ENCODE data around the gene PEX11B. TPM values are rescaled to one million over a fixed set of nuclear protein-coding genes. Genes with fewer than 3 reads are reported as not detected.

The PEX11B gene
- total and polyA plus RNA-seq, 12 donors, result 17.7 to 26.3 (median 23.0) TPM

DNA sequence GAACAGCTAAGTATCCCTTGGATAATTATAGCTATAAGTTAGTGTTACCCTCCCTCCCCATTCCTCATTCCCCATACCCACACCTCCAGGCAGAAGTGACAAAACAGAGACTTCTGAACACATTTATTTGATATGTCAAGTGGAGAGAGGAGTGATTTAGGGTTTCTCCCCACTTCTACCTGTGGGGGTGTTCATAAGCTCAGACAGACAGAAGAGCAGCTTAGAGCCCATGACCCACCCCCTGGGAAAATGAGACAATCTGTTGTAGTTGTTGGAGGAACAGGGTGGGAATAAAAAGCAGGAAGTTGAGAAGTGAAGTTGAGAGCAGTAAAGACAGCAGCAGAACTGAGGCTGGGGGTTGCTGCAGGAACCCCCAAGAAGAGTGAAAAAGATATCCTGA, 40.8 kb upstream of the PEX11B start:
- intact Hi-C loops (cut with DNase I), result loop anchor here in 5 of 10 donors (5.0 kb wide), 1 partner anchor 42 kb away; the partner anchor contains the start of gene PEX11B (in 5 of the 5)
- no peak for DNase-seq
- H3K36me3 ChIP-seq, result peaks cover 0 to 4% (median 0%) of the 10 kb centered on the region in 9 donors
- TF ChIP-seq CTCF (IDR thresholded peaks at IDR 0.05), result no peak
- no peak for ATAC-seq
- peaks cover 0 to 9% (median 0%) of the 10 kb centered on the region in 7 donors for H3K27me3 ChIP-seq
- peak overlapping the region in 7 of 10 donors; percentile 10 to 96 (median 92) for H3K27ac ChIP-seq
- H3K4me1 ChIP-seq, result peaks cover 14 to 86% (median 78%) of the 10 kb centered on the region in 9 donors
- no peak overlapping the region for H3K4me3 ChIP-seq
- no peaks in the 10 kb centered on the region for H3K9me3 ChIP-seq

- H3K27ac ChIP-seq, result peak overlapping the region in 6 of 10 donors; percentile 95 to 100 (median 98)
- TF ChIP-seq CTCF (IDR thresholded peaks at IDR 0.05), result no peak
These were observed 40.2 kb upstream of the PEX11B start for GRCh38 chr1:145958734-145959133.

GRCh38 chr1:145957443-145958319, 39.2 kb upstream of the PEX11B start, which contains the start of gene LIX1L:
TSS of gene LIX1L (minus strand) at chr1:145958017. CDS start at chr1:145957927, 90 bp downstream.
- H3K27ac ChIP-seq, result peak within 1 kb of the TSS; percentile 92 to 100 (median 98)
- peaks cover 5 to 84% (median 74%) of the 10 kb centered on the region in 9 donors for H3K4me1 ChIP-seq
- TF ChIP-seq CTCF (IDR thresholded peaks at IDR 0.05), result no peak
- H3K4me3 ChIP-seq, result peak within 1 kb of the TSS; percentile 56 to 88 (median 68)
- H3K27me3 ChIP-seq, result peaks cover 0 to 9% (median 0%) of the 10 kb centered on the region in 7 donors
- ATAC-seq, result peak; percentile 84 to 90 (median 88)
- no peaks in the 10 kb centered on the region for H3K9me3 ChIP-seq
- intact Hi-C loops (cut with DNase I), result loop anchor here in 5 of 10 donors (1.0 to 5.0 kb wide), 3 partner anchors 30 to 40 kb away; partner anchors contain the start of genes PEX11B (in 5 of the 5) and RBM8A (in 2 of the 5)
- DNase-seq, result peak; percentile 96 to 98
- WGBS, 2 donors, result 0 to 1% methylated on average over 50 to 59 of the region's 60 CpGs
- H3K36me3 ChIP-seq, result peaks cover 0 to 12% (median 0%) of the 10 kb centered on the region in 9 donors

More at GRCh38 chr1:145958734-145959133, 40.2 kb upstream of the PEX11B start:
- ATAC-seq (no peak), DNase-seq (no peak)
- intact Hi-C loops (cut with DNase I), result loop anchor here in 5 of 10 donors (5.0 kb wide), 1 partner anchor 41 kb away; the partner anchor contains the start of gene PEX11B (in 5 of the 5)
- peaks cover 0 to 8% (median 0%) of the 10 kb centered on the region in 9 donors for H3K36me3 ChIP-seq
- peak overlapping the region in 1 of 10 donors; percentile 77 for H3K4me3 ChIP-seq
- H3K9me3 ChIP-seq, result no peaks in the 10 kb centered on the region
- H3K27me3 ChIP-seq, result peaks cover 0 to 9% (median 0%) of the 10 kb centered on the region in 7 donors
- H3K4me1 ChIP-seq, result peaks cover 12 to 88% (median 80%) of the 10 kb centered on the region in 9 donors

GRCh38 chr1:145956781-145957442, 38.4 kb upstream of the PEX11B start:
- H3K36me3 ChIP-seq, result peaks cover 0 to 19% (median 0%) of the 10 kb centered on the region in 9 donors
- TF ChIP-seq CTCF (IDR thresholded peaks at IDR 0.05), result no peak
- H3K27me3 ChIP-seq, result peaks cover 0 to 9% (median 0%) of the 10 kb centered on the region in 7 donors
- no peaks in the 10 kb centered on the region for H3K9me3 ChIP-seq
- peak overlapping the region; percentile 92 to 100 (median 98) for H3K27ac ChIP-seq
- DNase-seq, result peak in 1 of 2 donors; percentile 58
- peak overlapping the region; percentile 56 to 88 (median 68) for H3K4me3 ChIP-seq
- 0 to 1% methylated on average over 3 of the region's 3 CpGs for WGBS, 2 donors
- no peak for ATAC-seq
- peaks cover 4 to 86% (median 67%) of the 10 kb centered on the region in 9 donors for H3K4me1 ChIP-seq
- intact Hi-C loops (cut with DNase I), result loop anchor here in 5 of 10 donors (1.0 to 5.0 kb wide), 3 partner anchors 30 to 40 kb away; partner anchors contain the start of genes PEX11B (in 5 of the 5) and RBM8A (in 3 of the 5)

Measured in heart right ventricle (tissue), 16 donors.